Inferior parietal cortex (tissue), 1 donor: ENCODE measurements around the gene APBA1.

Experiments
- DNase-seq: peaks from one replicate; pipeline ENCODE4 v3.0.0-alpha.2; 2016; ENCODE audit errors: extremely low spot score

APBA1 gene

GRCh38 chr9:69526699-69527098 is 145.5 kb downstream of the APBA1 start:
- DNase-seq, result no peak

GRCh38 chr9:69519470-69520240 is 152.5 kb downstream of the APBA1 start:
- DNase-seq, result no peak

- DNase-seq, result no peak
These were observed 155.5 kb downstream of the APBA1 start for GRCh38 chr9:69516353-69517322.

- DNase-seq, result no peak
These were observed 156.4 kb downstream of the APBA1 start for GRCh38 chr9:69515810-69516209.

GRCh38 chr9:69513141-69513820 is 158.9 kb downstream of the APBA1 start:
- no peak for DNase-seq

GRCh38 chr9:69504058-69504457 is 168.1 kb downstream of the APBA1 start:
- no peak for DNase-seq

GRCh38 chr9:69502671-69503301 is 169.4 kb downstream of the APBA1 start:
- no peak for DNase-seq

- no peak for DNase-seq
These were observed 171.3 kb downstream of the APBA1 start for GRCh38 chr9:69500896-69501295.

- no peak for DNase-seq
These were observed 172.2 kb downstream of the APBA1 start for GRCh38 chr9:69499959-69500358.

- no peak for DNase-seq
These were observed 172.8 kb downstream of the APBA1 start for GRCh38 chr9:69499407-69499806.

- no peak for DNase-seq
These were observed 173.7 kb downstream of the APBA1 start for GRCh38 chr9:69498470-69498869.

- DNase-seq, result no peak
These were observed 174.4 kb downstream of the APBA1 start for GRCh38 chr9:69497816-69498215.

- DNase-seq, result no peak
These were observed 175.2 kb downstream of the APBA1 start for GRCh38 chr9:69496846-69497450.

GRCh38 chr9:69495296-69495695 is 176.9 kb downstream of the APBA1 start:
- no peak for DNase-seq

- DNase-seq, result no peak
These were observed 177.4 kb downstream of the APBA1 start for GRCh38 chr9:69494763-69495162.

- no peak for DNase-seq
These were observed 178.0 kb downstream of the APBA1 start for GRCh38 chr9:69494208-69494607.

- DNase-seq, result no peak
These were observed 185.7 kb downstream of the APBA1 start for GRCh38 chr9:69486498-69486897.

- DNase-seq, result no peak
These were observed 186.7 kb downstream of the APBA1 start for GRCh38 chr9:69485466-69485865.

GRCh38 chr9:69483886-69484422 is 188.2 kb downstream of the APBA1 start:
- no peak for DNase-seq

- DNase-seq, result no peak
These were observed 195.4 kb downstream of the APBA1 start for GRCh38 chr9:69476797-69477196.

GRCh38 chr9:69476016-69476415 is 196.2 kb downstream of the APBA1 start:
- DNase-seq, result no peak
